GM21825 (cell line): ENCODE results near the gene OR13H1.
"Not testable (repeated sequence)": the region's sequence is repeated elsewhere in the genome, so short reads cannot be mapped to it uniquely, and the experiment has no call there.

Experiments
- ATAC-seq: cut with Tn5 transposase; IDR thresholded peaks from one replicate; pipeline ENCODE4 v1.9.1; 2021; ENCODE audit warnings: mild to moderate bottlenecking, moderate library complexity; ENCODE audit not compliant: unreplicated experiment

The OR13H1 gene, protein sequence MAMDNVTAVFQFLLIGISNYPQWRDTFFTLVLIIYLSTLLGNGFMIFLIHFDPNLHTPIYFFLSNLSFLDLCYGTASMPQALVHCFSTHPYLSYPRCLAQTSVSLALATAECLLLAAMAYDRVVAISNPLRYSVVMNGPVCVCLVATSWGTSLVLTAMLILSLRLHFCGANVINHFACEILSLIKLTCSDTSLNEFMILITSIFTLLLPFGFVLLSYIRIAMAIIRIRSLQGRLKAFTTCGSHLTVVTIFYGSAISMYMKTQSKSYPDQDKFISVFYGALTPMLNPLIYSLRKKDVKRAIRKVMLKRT

GRCh38 chrX:131543774-131544173, at the start of gene OR13H1:
TSS of gene OR13H1 (plus strand) at chrX:131544074. CDS start at chrX:131544074, 0 bp downstream.
- ATAC-seq = no peak

DNA sequence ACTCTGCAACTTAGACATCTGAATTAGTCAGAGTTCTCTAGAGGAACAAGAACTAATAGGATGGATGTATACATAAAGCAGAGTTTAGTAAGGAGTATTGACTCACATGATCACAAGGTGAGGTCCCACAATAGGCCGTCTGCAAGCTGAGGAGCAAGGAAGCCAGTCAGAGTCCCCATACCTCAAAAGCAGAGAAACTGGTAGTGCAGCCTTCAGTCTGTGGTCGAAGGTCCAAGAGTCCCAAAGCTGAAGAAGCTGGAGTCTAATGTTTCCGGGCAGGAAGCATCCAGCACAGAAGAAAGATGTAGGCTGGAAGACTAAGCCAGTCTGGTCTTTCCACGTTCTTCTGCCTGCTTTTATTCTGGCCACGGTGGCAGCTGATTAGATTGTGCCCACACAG, 42.3 kb upstream of the OR13H1 start:
- ATAC-seq = not testable (repeated sequence)

DNA sequence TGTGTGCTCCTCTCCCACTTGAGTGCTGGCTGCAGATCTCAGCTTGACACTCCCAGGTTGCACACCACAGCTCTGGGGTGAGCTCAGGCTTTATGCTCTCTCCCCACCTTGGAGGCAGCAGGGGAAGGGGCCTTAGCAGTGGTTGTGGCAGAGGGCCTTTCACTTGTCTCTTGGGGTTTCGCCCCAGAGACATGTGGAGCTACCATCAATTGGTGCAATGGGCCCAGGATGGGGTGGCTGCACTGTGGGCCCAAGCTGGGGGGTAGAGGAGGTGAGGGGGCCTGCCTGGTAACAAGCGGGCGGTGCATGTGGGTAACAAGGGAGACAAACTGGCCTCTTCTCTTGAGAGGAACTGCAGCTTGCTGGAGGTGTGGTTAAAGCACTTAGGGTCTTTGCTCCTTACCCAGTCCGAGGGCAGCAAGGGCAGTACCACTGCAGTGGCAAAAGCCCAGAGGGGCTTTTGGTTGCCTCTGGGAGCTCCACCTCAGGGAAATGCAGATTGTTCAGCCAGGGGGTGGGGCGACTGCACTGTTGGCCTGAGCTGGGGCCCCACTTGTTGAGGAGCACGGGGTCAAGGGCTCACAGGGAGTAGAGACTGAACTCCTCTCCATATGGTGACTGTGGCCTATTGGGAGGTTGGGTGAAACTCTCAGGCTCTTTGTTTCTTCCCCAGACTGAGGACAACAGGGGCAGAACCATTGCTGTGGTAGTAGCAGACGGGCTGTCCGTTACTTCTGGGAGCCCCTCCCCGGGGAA, 30.5 kb upstream of the OR13H1 start:
- ATAC-seq = no peak

GRCh38 chrX:131521824-131522223, 22.1 kb upstream of the OR13H1 start:
- no peak for ATAC-seq

- ATAC-seq = no peak
These were observed 344 bp downstream of the OR13H1 start for GRCh38 chrX:131544218-131544617.

DNA sequence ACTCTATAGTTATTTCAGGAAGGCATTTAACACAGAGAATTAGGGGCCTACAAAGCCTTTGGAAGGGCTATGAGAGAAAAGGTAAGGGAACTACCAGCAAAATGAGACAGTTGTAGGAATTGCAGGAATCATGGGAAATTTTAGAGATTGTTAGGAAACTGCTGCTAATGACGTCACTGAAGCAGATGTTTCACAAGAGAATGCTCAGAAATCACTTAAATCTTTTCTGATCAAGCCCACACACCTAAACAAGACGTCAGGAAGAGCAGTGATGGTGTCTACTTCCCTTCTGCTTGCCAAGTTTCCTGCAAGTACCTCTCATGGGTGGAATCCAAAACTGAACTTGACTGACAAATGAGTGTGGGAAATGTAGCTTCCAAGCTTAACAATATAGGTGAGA, 5.1 kb downstream of the OR13H1 start:
- no peak for ATAC-seq

DNA sequence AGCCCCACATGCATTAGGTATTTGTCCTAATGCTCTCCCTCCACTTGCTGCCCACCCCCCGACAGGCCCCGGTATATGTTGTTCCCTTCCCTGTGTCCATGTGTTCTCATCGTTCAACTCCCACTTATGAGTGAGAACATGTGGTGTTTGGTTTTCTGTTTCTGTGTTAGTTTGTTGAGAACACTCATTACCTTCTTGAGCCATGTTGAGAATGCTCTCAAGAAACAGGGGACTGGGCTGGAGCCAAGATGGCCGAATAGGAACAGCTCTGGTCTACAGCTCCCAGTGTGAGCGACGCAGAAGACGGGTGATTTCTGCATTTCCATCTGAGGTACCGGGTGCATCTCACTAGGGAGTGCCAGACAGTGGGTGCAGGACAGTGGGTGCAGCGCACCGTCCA, 8.6 kb downstream of the OR13H1 start:
- not testable (repeated sequence) for ATAC-seq

DNA sequence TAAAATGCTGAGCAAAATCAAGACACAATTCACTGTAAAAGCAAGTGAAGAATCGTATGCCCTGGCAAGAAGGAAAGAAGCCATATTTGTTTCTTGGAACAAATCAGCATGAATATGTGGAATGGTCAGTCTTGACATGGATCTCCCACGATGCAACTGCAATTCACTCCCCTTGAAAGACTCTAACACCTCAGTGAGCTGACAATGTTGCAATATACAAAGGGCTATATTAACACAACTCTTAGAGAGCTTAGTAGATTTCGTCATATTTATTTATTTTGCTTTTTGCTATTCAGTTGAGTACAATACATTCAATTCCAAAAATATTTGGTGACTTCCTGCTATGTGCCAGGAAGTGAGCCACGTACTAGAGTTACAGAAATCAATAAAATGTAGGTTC, 14.7 kb downstream of the OR13H1 start:
- ATAC-seq = no peak

- no peak for ATAC-seq
These were observed 20.8 kb downstream of the OR13H1 start for GRCh38 chrX:131564553-131565229.

DNA sequence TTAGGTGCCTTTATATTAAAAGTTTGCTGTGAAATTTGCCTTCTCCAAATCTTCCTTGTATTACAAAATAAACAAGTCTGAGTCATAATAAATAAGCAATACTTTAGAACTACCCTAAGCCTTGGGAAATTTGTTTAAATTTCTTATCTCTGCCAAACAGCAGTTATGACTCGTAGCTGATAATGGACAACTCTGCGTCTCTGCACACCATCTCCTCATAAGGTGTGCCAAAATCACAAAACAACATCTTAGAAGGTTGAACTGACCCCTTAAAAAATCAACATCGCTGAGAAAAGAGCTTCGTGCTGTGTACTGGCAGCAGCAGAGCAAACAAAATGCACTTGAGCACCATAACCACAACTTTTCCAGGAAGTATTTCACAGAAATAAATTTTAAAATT, 22.0 kb downstream of the OR13H1 start:
- ATAC-seq = no peak

DNA sequence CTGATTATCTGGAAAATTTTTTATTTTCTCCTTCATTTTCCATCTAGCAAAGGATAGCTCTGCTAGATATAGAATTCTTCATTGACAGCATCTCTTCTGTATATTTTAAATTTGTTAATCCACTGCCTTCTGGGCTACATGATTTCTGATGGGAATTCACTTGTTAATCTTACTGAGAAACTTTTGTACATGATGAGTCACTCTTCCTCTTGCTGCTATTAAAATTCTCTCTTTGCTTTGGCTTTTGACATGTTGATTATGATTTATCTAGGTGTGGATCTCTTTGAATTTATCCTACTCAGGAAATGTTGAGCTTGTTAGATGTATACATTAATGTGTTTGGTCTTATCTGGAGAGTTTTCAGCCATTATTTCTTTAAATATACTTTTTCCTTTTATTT, 27.5 kb downstream of the OR13H1 start:
- ATAC-seq = no peak

DNA sequence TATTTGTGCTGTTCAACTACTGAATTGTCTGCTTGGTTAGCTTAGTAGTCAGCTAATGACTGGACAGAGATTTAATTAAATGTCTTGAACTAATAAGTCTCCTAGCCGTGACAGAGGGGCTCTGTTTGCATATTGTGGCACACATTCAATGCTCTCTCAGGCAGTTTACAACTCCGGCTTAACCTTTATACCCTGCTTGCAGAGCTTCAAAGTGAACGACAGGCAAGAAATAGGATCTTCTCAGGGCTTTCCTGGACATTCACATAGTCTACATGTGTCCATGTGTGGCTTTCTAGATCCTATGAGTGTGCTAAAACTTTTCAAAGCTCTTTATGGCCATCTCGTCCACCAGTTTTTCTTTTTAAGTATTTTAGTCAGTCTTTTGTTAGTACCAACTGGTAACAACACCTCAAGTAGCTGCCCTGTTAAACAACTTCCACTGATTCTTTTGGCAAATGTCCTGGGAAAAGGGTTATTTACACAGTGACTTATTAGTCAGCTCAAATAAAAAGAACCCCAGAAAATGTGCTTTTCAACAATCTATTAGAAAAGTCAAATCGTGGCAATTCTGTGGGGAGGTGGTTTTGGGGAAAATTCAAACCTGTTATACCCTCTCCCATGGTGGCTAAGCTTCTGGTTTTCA, 28.6 kb downstream of the OR13H1 start:
- no peak for ATAC-seq

- no peak for ATAC-seq
These were observed 33.5 kb downstream of the OR13H1 start for GRCh38 chrX:131577413-131577812.

GRCh38 chrX:131577999-131578734, 34.3 kb downstream of the OR13H1 start:
- no peak for ATAC-seq

- ATAC-seq = not testable (repeated sequence)
These were observed 35.0 kb downstream of the OR13H1 start for GRCh38 chrX:131578735-131579367.

DNA sequence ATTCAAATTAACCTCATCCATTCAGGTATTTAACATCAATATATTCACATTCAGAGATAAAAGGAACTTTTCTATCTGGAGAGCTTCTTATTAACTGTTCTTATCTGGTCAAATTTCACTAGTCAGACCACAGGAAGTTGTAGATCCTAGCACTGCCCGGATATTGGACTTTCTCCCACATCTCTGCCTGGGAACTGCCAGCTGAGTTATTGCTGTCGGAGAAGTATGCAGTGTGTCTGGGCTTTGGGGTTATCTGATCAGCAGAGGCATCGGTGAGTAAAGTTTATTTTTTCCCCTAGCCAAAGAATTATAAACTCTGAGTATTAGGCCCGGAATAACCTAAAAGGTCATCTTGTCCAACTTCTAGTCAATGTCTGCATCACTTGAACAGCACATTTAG, 45.1 kb downstream of the OR13H1 start:
- no peak for ATAC-seq
